Activated CD8-positive, alpha-beta T cell treated with anti-CD3 and anti-CD28 coated beads for 36 hours (primary cell): Measurements from ENCODE around the gene GFPT1. TPM values are rescaled to one million over a fixed set of nuclear protein-coding genes. Genes with fewer than 3 reads are reported as not detected.

Experiments used
- ATAC-seq: fragments of 200-7000 bp; cut with Tn5 transposase; one replicate; pipeline ENCODE4 v1.10.0; 2021; ENCODE audit warnings: mild to moderate bottlenecking, moderate library complexity
- CTCF ChIA-PET: fragments of 350-600 bp; sonication (Branson Sonifier 250); formaldehyde crosslinking; loops from one replicate; lab custom pipeline; 2021; ENCODE audit warnings: antibody characterized with exemption; lab: Charles Lee
- POLR2A ChIA-PET: fragments of 350-600 bp; sonication (Branson Sonifier 250); formaldehyde crosslinking; loops from one replicate; lab custom pipeline; 2021; ENCODE audit warnings: antibody characterized with exemption; lab: Charles Lee
- DNase-seq: peaks from one replicate; pipeline ENCODE4 v3.0.0-alpha.2; 2020
- H3K27ac Mint-ChIP-seq: one replicate; pipeline ENCODE4 v1.8.0; 2021; ENCODE audit warnings: mild to moderate bottlenecking, mixed read lengths
- H3K27me3 Mint-ChIP-seq: one replicate; pipeline ENCODE4 v1.8.0; 2021; ENCODE audit warnings: mixed read lengths
- H3K36me3 Mint-ChIP-seq: one replicate; pipeline ENCODE4 v1.8.0; 2021; ENCODE audit warnings: low read depth, mixed read lengths
- H3K4me1 Mint-ChIP-seq: one replicate; pipeline ENCODE4 v1.8.0; 2021; ENCODE audit warnings: low read depth, mixed read lengths
- H3K4me3 Mint-ChIP-seq: one replicate; pipeline ENCODE4 v1.8.0; 2021; ENCODE audit warnings: mild to moderate bottlenecking, moderate library complexity, mixed read lengths
- H3K9me3 Mint-ChIP-seq: one replicate; pipeline ENCODE4 v1.8.0; 2021; ENCODE audit warnings: mixed read lengths
- CTCF ChIP-seq: fragments of 200-600 bp; IDR thresholded peaks from one replicate; pipeline ENCODE4 v1.8.0; 2022; ENCODE audit warnings: antibody characterized with exemption, mild to moderate bottlenecking
- intact Hi-C: fragments of 100-400 bp; cut with micrococcal nuclease; formaldehyde crosslinking; loops from one replicate; pipeline ENCODE4 v1.10.0; 2022
- total RNA-seq, 2 experiments: library from RNA; stranded (reverse); gene quantifications; one replicate each; pipeline ENCODE4 v1.2.3, GENCODE V29; 2021

The GFPT1 gene
- total RNA-seq, 2 experiments from 2014 or later, result 37.8 to 38.0 TPM

- no peak for TF ChIP-seq CTCF
- CTCF ChIA-PET, result no interaction called here
- Mint-ChIP-seq H3K9me3 (no peaks in the 10 kb centered on the region), H3K36me3 (peaks cover 17% of the 10 kb centered on the region), H3K27me3 (no peaks in the 10 kb centered on the region), H3K4me1 (peaks cover 3% of the 10 kb centered on the region), H3K27ac (no peak overlapping the region), H3K4me3 (no peak overlapping the region)
- POLR2A ChIA-PET, result no interaction called here
- ATAC-seq (no peak), DNase-seq (no peak)
- intact Hi-C loops, result no loop called here
Observed at GRCh38 chr2:69393963-69394362, 6.9 kb upstream of the GFPT1 start.

GRCh38 chr2:69390471-69390870, 3.4 kb upstream of the GFPT1 start:
- H3K27ac Mint-ChIP-seq, result no peak overlapping the region
- ChIA-PET CTCF (interaction anchor here (0.7 to 2.9 kb wide), 8 partner anchors 10 to 429 kb away, joined by 3 to 16 read pairs (median 4); partner anchors contain the start of gene NFU1), POLR2A (interaction anchor here (0.8 kb wide), 1 partner anchor 40 kb away, joined by 3 read pairs; no protein-coding TSS in a partner anchor)
- no peaks in the 10 kb centered on the region for H3K27me3 Mint-ChIP-seq
- H3K9me3 Mint-ChIP-seq, result no peaks in the 10 kb centered on the region
- H3K4me1 Mint-ChIP-seq, result peaks cover 20% of the 10 kb centered on the region
- no peak overlapping the region for H3K4me3 Mint-ChIP-seq
- ATAC-seq (no peak), DNase-seq (no peak)
- intact Hi-C loops, result no loop called here
- TF ChIP-seq CTCF, result no peak
- H3K36me3 Mint-ChIP-seq, result peaks cover 14% of the 10 kb centered on the region

GRCh38 chr2:69390001-69390400, 3.0 kb upstream of the GFPT1 start:
- DNase-seq (no peak), ATAC-seq (no peak)
- ChIA-PET CTCF (interaction anchor here (0.7 to 2.9 kb wide), 7 partner anchors 9 to 429 kb away, joined by 3 to 16 read pairs (median 5); partner anchors contain the start of gene NFU1), POLR2A (interaction anchor here (0.8 kb wide), 1 partner anchor 41 kb away, joined by 3 read pairs; no protein-coding TSS in a partner anchor)
- intact Hi-C loops, result no loop called here
- peaks cover 12% of the 10 kb centered on the region for H3K36me3 Mint-ChIP-seq
- H3K4me1 Mint-ChIP-seq, result peaks cover 21% of the 10 kb centered on the region
- H3K27ac Mint-ChIP-seq, result no peak overlapping the region
- no peak for TF ChIP-seq CTCF
- no peak overlapping the region for H3K4me3 Mint-ChIP-seq
- H3K27me3 Mint-ChIP-seq, result no peaks in the 10 kb centered on the region
- no peaks in the 10 kb centered on the region for H3K9me3 Mint-ChIP-seq

GRCh38 chr2:69389271-69389670, 2.2 kb upstream of the GFPT1 start:
- intact Hi-C loops, result no loop called here
- DNase-seq (no peak), ATAC-seq (no peak)
- Mint-ChIP-seq H3K27me3 (no peaks in the 10 kb centered on the region), H3K36me3 (peaks cover 6% of the 10 kb centered on the region), H3K4me1 (peaks cover 21% of the 10 kb centered on the region), H3K9me3 (no peaks in the 10 kb centered on the region), H3K4me3 (no peak overlapping the region), H3K27ac (no peak overlapping the region)
- no peak for TF ChIP-seq CTCF
- CTCF ChIA-PET, result interaction anchor here (2.0 to 2.9 kb wide), 3 partner anchors 9 to 47 kb away, joined by 8 to 16 read pairs (median 13); partner anchors contain the start of gene NFU1
- POLR2A ChIA-PET, result no interaction called here

GRCh38 chr2:69387770-69388481, 899 bp upstream of the GFPT1 start:
- ATAC-seq (no peak), DNase-seq (no peak)
- Mint-ChIP-seq H3K36me3 (peaks cover 1% of the 10 kb centered on the region), H3K9me3 (no peaks in the 10 kb centered on the region), H3K27me3 (no peaks in the 10 kb centered on the region), H3K4me1 (peaks cover 29% of the 10 kb centered on the region), H3K27ac (peak overlapping the region; percentile 93), H3K4me3 (peak overlapping the region; percentile 89)
- ChIA-PET POLR2A (interaction anchor here (1.1 kb wide), 1 partner anchor 49 kb away, joined by 4 read pairs; the partner anchor contains the start of gene NFU1), CTCF (interaction anchor here (0.9 to 1.3 kb wide), 2 partner anchors 12 to 49 kb away, joined by 4 to 6 read pairs; partner anchors contain the start of gene NFU1)
- intact Hi-C loops, result no loop called here
- no peak for TF ChIP-seq CTCF
